GM18519 (cell line): ENCODE measurements around the gene TK1.
"Not testable (repeated sequence)": the region's sequence is repeated elsewhere in the genome, so short reads cannot be mapped to it uniquely, and the experiment has no call there.

ENCODE experiments used
- ATAC-seq: cut with Tn5 transposase; IDR thresholded peaks from one replicate; pipeline ENCODE4 v1.9.1; 2021; ENCODE audit warnings: mild to moderate bottlenecking, moderate library complexity; ENCODE audit not compliant: unreplicated experiment, low FRiP score

The TK1 gene

GRCh38 chr17:78180083-78180482 lies 6.8 kb downstream of the TK1 start:
- no peak for ATAC-seq

- ATAC-seq: no peak
Observed at GRCh38 chr17:78179372-78179771, 7.5 kb downstream of the TK1 start.

GRCh38 chr17:78176548-78177025 lies 10.3 kb downstream of the TK1 start:
- no peak for ATAC-seq

- no peak for ATAC-seq
Observed at GRCh38 chr17:78175643-78175981, 11.2 kb downstream of the TK1 start.

- no peak for ATAC-seq
Observed at GRCh38 chr17:78174870-78175642, 11.8 kb downstream of the TK1 start.

- ATAC-seq: no peak
Observed at GRCh38 chr17:78174346-78174869, 12.4 kb downstream of the TK1 start.

GRCh38 chr17:78173097-78173715 lies 13.6 kb downstream of the TK1 start:
- no peak for ATAC-seq

GRCh38 chr17:78172249-78173051 lies 14.4 kb downstream of the TK1 start:
- ATAC-seq: no peak

GRCh38 chr17:78171591-78172248 lies 15.1 kb downstream of the TK1 start:
- not testable (repeated sequence) for ATAC-seq

- ATAC-seq: no peak
Observed at GRCh38 chr17:78170692-78171590, 15.9 kb downstream of the TK1 start.

GRCh38 chr17:78168903-78169793 lies 17.7 kb downstream of the TK1 start:
- ATAC-seq: peak; percentile 4

- peak; percentile 36 for ATAC-seq
Observed at GRCh38 chr17:78168242-78168902, 18.5 kb downstream of the TK1 start, which contains the start of gene SYNGR2. Gene SYNGR2 (plus strand): TSS chr17:78168581. CDS start chr17:78168617, 36 bp downstream.

GRCh38 chr17:78166416-78166815 lies 20.4 kb downstream of the TK1 start:
- ATAC-seq: no peak

GRCh38 chr17:78164748-78165607 lies 21.9 kb downstream of the TK1 start:
- ATAC-seq: no peak

- no peak for ATAC-seq
Observed at GRCh38 chr17:78163881-78164747, 22.7 kb downstream of the TK1 start.

- no peak for ATAC-seq
Observed at GRCh38 chr17:78159575-78160158, 27.2 kb downstream of the TK1 start.
